Thymus (tissue), 11 donors: ENCODE data around the gene CFAP299. TPM values are rescaled to one million over a fixed set of nuclear protein-coding genes. Genes with fewer than 3 reads are reported as not detected.

Experiments used
- DNase-seq, 9 donors: peaks; one replicate each; pipeline ENCODE4 v3.0.0-alpha.2; 2013; ENCODE audit warnings: low spot score in 9 of 9, low read depth in 6 of 9, missing footprints in 1 of 9
- H3K27ac ChIP-seq, 2 donors: one replicate each; pipeline ENCODE4 v1.5.1; 2013; ENCODE audit warnings: control low read depth in 1 of 2, low read depth in 1 of 2, low read length in 1 of 2, mild to moderate bottlenecking in 1 of 2, moderate library complexity in 1 of 2
- H3K27me3 ChIP-seq, 2 donors: one replicate each; pipeline ENCODE4 v1.5.1; 2013; ENCODE audit warnings: low read length in 1 of 2; ENCODE audit not compliant: control insufficient read depth in 2 of 2, insufficient read depth in 1 of 2
- H3K36me3 ChIP-seq, 2 donors: one replicate each; pipeline ENCODE4 v1.5.1; 2013; ENCODE audit warnings: low read length in 1 of 2, mild to moderate bottlenecking in 1 of 2, moderate library complexity in 1 of 2; ENCODE audit not compliant: control insufficient read depth in 2 of 2, insufficient read depth in 2 of 2
- H3K4me1 ChIP-seq, 2 donors: one replicate each; pipeline ENCODE4 v1.5.1; 2013; ENCODE audit warnings: low read length in 2 of 2; ENCODE audit not compliant: control insufficient read depth in 2 of 2, insufficient read depth in 2 of 2
- H3K4me3 ChIP-seq, 2 donors: one replicate each; pipeline ENCODE4 v1.5.1; 2013; ENCODE audit warnings: low read length in 2 of 2, control low read depth in 1 of 2, mild to moderate bottlenecking in 1 of 2
- H3K9me3 ChIP-seq, 2 donors: one replicate each; pipeline ENCODE4 v1.5.1; 2013; ENCODE audit warnings: low read length in 1 of 2, mild to moderate bottlenecking in 1 of 2; ENCODE audit not compliant: control insufficient read depth in 2 of 2, insufficient read depth in 1 of 2
- WGBS: extraction: QIAGEN DNeasy Blood & Tissue Kit; methylation state at CpG from one replicate; pipeline ENCODE4 v1.1.7; 2013; 5-methylcytosine and 5-hydroxymethylcytosine counted together
- polyA plus RNA-seq: library from polyadenylated mRNA; stranded (reverse); fragments of 200-250 nt; gene quantifications from one replicate; pipeline ENCODE4 v1.2.3, GENCODE V29; 2013
- total RNA-seq: library from RNA; stranded (reverse); fragments of 120-200 nt; gene quantifications from one replicate; pipeline ENCODE4 v1.2.4, GENCODE V29; 2013
- donor health status: healthy.

The CFAP299 gene
- total and polyA plus RNA-seq, 2 donors: 0.18 to 1.0 TPM

GRCh38 chr4:80462621-80463091 is 127.1 kb downstream of the CFAP299 start:
- Histone ChIP-seq H3K27me3 (no peaks in the 10 kb centered on the region), H3K4me3 (no peak overlapping the region), H3K36me3 (no peaks in the 10 kb centered on the region), H3K4me1 (no peaks in the 10 kb centered on the region), H3K27ac (no peak overlapping the region), H3K9me3 (no peaks in the 10 kb centered on the region)
- 16% methylated on average over 2 of the region's 2 CpGs for WGBS
- peak in 1 of 9 donors; percentile 32 for DNase-seq

GRCh38 chr4:80463509-80463908 is 128.0 kb downstream of the CFAP299 start:
- Histone ChIP-seq H3K4me3 (no peak overlapping the region), H3K9me3 (no peaks in the 10 kb centered on the region), H3K27ac (no peak overlapping the region), H3K36me3 (no peaks in the 10 kb centered on the region), H3K27me3 (no peaks in the 10 kb centered on the region), H3K4me1 (no peaks in the 10 kb centered on the region)
- DNase-seq: no peak
- 93% methylated on average over 4 of the region's 4 CpGs for WGBS

GRCh38 chr4:80465238-80465637 is 129.7 kb downstream of the CFAP299 start:
- no peaks in the 10 kb centered on the region for H3K27me3 ChIP-seq
- no peaks in the 10 kb centered on the region for H3K36me3 ChIP-seq
- no peak for DNase-seq
- H3K9me3 ChIP-seq: no peaks in the 10 kb centered on the region
- no peaks in the 10 kb centered on the region for H3K4me1 ChIP-seq
- 100% methylated on average over 1 of the region's 1 CpG for WGBS
- no peak overlapping the region for H3K4me3 ChIP-seq
- H3K27ac ChIP-seq: no peak overlapping the region

- H3K36me3 ChIP-seq: no peaks in the 10 kb centered on the region
- H3K27ac ChIP-seq: no peak overlapping the region
- WGBS: 98% methylated on average over 3 of the region's 3 CpGs
- DNase-seq: no peak
- H3K9me3 ChIP-seq: no peaks in the 10 kb centered on the region
- H3K27me3 ChIP-seq: no peaks in the 10 kb centered on the region
- H3K4me3 ChIP-seq: no peak overlapping the region
- no peaks in the 10 kb centered on the region for H3K4me1 ChIP-seq
Observed at GRCh38 chr4:80465736-80466135, 130.2 kb downstream of the CFAP299 start.

GRCh38 chr4:80466618-80467017 is 131.1 kb downstream of the CFAP299 start:
- H3K4me1 ChIP-seq: no peaks in the 10 kb centered on the region
- no peaks in the 10 kb centered on the region for H3K9me3 ChIP-seq
- no peak overlapping the region for H3K27ac ChIP-seq
- H3K4me3 ChIP-seq: no peak overlapping the region
- DNase-seq: no peak
- no peaks in the 10 kb centered on the region for H3K27me3 ChIP-seq
- no peaks in the 10 kb centered on the region for H3K36me3 ChIP-seq
- 96% methylated on average over 1 of the region's 1 CpG for WGBS

- Histone ChIP-seq H3K4me3 (no peak overlapping the region), H3K27ac (no peak overlapping the region), H3K9me3 (no peaks in the 10 kb centered on the region), H3K4me1 (no peaks in the 10 kb centered on the region), H3K27me3 (no peaks in the 10 kb centered on the region), H3K36me3 (no peaks in the 10 kb centered on the region)
- WGBS: 85% methylated on average over 9 of the region's 9 CpGs
- no peak for DNase-seq
Observed at GRCh38 chr4:80471756-80472155, 136.2 kb downstream of the CFAP299 start.

- H3K4me3 ChIP-seq: no peak overlapping the region
- DNase-seq: no peak
- 92% methylated on average over 2 of the region's 2 CpGs for WGBS
- no peaks in the 10 kb centered on the region for H3K36me3 ChIP-seq
- H3K27me3 ChIP-seq: no peaks in the 10 kb centered on the region
- H3K27ac ChIP-seq: no peak overlapping the region
- no peaks in the 10 kb centered on the region for H3K4me1 ChIP-seq
- no peaks in the 10 kb centered on the region for H3K9me3 ChIP-seq
Observed at GRCh38 chr4:80475236-80475635, 139.7 kb downstream of the CFAP299 start.

- no peak for DNase-seq
- H3K9me3 ChIP-seq: no peaks in the 10 kb centered on the region
- H3K36me3 ChIP-seq: no peaks in the 10 kb centered on the region
- H3K27me3 ChIP-seq: no peaks in the 10 kb centered on the region
- H3K4me3 ChIP-seq: no peak overlapping the region
- no peaks in the 10 kb centered on the region for H3K4me1 ChIP-seq
- 95% methylated on average over 3 of the region's 3 CpGs for WGBS
- no peak overlapping the region for H3K27ac ChIP-seq
Observed at GRCh38 chr4:80475798-80476197, 140.3 kb downstream of the CFAP299 start.

GRCh38 chr4:80484712-80485111 is 149.2 kb downstream of the CFAP299 start:
- no peak for DNase-seq
- Histone ChIP-seq H3K4me3 (no peak overlapping the region), H3K27me3 (no peaks in the 10 kb centered on the region), H3K36me3 (no peaks in the 10 kb centered on the region), H3K4me1 (no peaks in the 10 kb centered on the region), H3K9me3 (no peaks in the 10 kb centered on the region), H3K27ac (no peak overlapping the region)
- WGBS: 94% methylated on average over 2 of the region's 2 CpGs

- Histone ChIP-seq H3K9me3 (no peaks in the 10 kb centered on the region), H3K27me3 (no peaks in the 10 kb centered on the region), H3K27ac (no peak overlapping the region), H3K4me3 (no peak overlapping the region), H3K4me1 (no peaks in the 10 kb centered on the region), H3K36me3 (no peaks in the 10 kb centered on the region)
- DNase-seq: no peak
- 97% methylated on average over 3 of the region's 3 CpGs for WGBS
Observed at GRCh38 chr4:80486603-80487002, 151.1 kb downstream of the CFAP299 start.
